GM18867 (cell line): ENCODE measurements around the gene TMEM44.
"Not testable (repeated sequence)": the region's sequence is repeated elsewhere in the genome, so short reads cannot be mapped to it uniquely, and the experiment has no call there.

Experiments
- ATAC-seq: cut with Tn5 transposase; IDR thresholded peaks from one replicate; pipeline ENCODE4 v1.9.1; 2021; ENCODE audit warnings: mild to moderate bottlenecking, moderate library complexity; ENCODE audit not compliant: unreplicated experiment

Gene TMEM44

DNA sequence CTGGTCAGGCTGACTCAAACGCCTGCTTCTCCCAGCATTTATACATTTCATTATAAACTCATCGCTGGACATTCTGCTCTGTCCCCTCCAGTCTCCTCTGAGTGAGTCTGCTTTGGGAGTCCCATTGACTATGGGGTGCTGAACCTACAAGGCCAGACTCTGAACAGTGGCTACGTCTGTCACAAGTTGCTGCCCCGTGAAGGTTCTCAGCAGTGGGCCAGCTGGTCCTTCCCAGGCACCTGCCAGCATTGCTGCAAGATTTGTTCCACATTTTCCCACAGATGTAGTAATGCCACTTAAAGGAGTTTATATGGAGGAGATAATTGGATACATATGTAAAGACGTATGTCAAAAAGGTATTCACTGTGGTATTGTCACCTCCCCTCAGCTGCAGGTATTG, 73.7 kb downstream of the TMEM44 start:
- ATAC-seq: no peak

DNA sequence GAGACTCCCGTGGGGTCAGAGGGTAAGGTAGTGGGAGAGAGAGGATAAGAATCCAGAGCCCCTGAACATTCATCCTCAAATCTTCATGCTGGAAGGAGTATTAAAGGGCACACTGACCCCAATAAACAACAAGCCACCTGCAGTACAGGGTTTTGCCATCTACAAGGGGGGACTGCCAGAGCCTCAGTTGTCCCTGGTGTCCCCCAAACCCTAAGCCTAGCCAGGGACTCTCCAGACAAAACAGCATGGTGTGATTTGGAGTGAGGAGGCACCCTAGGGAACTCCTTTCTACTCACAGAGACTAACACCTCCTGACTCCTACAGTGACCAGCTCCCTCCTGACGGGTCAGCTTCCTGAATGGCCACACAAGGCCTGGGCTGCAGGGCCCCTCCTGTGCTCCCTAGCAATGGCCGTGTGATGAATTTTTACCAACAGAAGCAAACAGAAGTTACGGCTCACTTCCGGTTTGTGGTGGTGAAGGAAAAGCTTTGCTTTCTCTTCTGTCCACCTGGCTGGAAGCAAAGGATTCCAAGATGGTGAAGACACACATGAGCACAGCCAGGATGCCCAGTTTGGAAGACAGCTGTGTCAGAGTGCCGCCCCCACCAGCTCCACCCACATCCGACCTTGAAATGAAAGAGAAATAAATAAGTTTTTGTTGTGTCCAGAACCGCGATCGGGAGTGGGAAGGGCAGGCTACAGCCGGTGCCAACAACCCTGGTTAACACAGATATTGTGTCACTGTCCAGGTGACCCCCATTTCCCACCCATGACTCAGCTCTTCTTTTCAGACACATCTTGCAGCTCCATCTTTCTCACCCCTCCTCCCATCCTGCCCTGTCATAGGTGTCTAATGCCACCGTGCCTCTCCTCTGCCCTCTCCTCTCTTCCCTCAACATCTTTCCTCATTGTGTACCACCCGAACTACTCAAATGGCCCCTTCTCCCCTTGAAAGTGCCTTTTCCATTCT, 76.8 kb downstream of the TMEM44 start:
- ATAC-seq: peak; percentile 44

DNA sequence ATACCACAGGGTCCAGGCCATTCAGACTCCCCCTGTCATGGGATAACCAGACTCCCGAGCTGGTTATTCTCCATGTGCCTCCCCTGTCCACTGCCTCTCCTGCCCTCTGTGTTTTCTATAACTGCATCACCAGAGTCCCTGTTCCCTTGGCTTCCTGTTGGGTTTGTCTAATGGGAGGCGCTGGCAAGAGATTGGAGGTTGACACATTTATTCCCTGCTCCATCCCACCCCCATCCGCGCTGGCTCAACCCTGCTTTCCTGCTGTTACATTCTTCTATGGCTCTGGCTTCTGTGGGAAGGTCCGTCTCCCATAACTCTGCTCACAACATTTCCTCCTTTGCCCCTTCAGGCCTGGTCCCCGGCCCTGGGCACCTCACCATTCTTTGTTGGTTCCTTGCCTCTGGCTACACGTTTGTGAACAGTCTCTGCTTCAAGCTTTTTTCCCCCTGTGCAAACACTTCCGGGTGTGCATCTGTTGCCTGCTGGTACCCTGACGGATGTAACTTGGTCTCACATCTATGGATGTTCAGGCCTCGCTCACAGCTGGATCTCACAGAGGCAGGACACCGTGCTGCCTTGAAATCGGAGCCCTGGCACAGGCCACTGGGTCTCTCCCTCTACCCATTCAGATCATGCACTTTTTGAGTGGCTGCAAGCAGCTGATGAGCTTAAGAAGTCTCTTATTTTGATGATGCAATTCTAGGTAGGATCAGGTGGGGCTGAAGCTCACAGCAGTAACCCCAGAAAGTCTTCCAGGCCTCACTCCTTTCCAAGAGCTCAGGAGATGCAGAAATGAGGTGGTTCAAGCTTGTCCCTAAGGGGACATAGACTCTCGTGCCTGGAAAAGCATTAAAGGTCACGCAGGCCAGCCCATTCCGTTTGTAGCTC, 77.8 kb downstream of the TMEM44 start:
- ATAC-seq: no peak

DNA sequence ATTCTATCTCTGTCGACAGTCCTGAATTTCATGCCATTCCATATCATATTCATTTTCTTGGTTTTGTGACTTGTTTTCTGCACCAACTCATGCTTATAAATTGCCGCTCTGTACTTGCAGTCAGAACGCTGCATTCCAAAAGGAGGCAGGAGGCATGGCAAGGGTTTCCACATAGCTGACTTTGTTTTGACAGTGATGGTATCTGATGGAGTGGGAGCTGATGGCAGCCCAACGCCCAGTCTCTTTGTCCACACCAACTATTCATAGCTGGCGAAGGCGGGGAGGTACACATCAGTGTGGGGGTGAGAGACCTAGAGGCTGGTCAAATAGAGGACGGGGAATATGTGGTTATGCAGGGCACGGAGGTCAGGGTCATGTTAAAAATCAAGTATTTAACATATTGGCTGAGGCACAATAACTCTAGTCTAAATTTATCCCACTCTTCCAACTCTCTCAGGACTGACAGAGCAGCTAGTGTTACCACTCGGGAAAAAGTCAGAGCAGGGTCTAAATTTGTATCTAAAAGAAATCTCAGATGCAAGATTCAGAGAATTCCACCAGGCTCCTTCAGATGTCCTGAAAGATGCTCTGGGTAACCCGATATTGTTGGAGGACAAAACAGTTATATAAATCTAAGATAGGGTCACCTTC, 78.6 kb downstream of the TMEM44 start:
- ATAC-seq: no peak

DNA sequence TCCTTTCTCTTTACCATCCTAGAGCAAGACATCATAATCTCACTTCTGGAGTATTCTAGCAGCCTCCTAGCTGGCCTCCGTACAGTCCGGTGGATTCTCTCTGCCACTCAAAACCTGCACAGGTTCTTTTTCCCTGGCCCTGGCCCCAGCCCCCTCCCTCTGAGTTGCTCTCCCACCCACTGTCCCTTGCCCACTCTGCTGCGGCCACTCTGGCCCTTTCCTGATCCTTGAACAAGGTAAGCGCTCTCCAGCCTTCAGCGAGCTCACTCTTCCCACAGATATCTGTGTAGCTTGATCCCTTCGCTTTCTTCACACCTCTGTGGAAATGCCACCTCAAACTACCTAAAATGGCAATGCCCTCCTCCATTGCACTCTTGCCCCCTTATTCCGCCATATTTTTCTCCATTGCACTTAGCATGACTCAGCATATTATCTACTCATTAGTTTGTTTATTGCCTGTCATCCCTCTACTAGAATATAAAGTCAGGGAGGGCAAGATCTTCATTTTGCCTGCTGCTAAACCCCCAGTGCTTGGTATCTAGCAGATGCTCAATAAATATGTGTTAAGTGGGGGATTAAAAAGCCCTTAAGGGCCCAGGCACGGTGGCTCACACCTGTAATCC, 80.8 kb downstream of the TMEM44 start:
- no peak for ATAC-seq

DNA sequence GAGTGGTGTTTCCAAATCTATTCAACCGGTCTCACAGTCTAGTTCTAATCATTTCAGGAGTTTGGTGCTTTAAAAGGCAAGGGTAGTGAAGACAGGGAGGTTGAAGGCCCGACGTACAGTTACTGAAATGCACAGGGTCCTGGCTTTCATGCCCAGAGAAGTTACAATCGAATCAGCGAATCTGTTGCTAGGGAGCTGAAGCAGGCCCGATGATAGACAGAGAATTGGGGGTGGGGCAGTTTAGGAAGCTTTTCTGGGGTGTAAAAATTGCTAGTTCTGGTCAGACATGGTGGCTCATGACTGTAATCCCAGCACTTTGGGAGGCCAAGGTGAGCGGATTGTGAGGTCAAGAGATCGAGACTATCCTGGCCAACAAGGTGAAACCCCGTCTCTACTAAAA, 83.4 kb downstream of the TMEM44 start:
- ATAC-seq: no peak

DNA sequence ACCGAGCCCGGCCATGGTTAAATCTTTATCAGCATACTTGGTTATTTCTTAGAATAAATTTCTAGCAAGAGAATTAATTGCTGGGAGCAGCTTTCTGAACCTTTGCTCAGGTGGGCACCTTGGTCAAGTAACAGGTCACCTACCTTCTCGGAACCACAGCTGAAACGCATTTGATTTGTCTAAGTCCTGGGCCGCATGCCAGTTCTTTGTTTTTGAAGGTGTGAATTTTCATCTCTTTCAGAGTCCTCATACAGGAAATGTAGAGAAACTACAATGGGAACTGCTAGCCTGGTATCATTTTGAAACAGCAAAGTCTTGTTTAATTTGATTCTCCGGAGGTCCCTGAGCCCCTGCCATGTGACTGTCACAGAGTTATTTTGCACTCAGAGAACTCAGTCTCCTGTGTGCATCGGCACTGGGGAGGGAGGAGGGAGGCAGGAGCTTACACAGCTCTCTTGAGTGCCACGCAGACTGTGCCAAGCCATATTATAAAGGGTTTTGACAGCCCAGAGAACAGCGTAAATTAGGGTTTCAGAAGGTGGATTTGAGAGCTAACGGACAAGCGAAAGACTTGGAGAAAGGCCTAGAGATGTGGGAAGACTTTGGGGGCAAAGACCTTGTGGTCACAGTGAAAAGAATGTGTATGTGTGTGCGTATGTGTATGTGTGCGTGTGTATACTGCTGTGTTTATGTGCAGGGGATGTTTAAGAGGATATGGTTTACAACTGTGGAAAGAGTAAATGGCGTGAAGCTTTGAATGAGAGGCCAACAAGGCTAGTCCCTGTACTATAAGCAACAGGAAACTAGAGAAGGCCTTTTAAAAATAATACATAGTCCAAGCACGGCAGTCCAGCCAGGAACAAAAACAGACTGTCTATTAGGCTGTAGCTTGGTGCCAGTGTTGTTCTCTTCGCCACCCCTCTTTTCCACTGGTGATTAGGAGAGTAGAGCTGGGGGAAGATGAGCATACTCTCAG, 84.6 kb downstream of the TMEM44 start:
- ATAC-seq: no peak

DNA sequence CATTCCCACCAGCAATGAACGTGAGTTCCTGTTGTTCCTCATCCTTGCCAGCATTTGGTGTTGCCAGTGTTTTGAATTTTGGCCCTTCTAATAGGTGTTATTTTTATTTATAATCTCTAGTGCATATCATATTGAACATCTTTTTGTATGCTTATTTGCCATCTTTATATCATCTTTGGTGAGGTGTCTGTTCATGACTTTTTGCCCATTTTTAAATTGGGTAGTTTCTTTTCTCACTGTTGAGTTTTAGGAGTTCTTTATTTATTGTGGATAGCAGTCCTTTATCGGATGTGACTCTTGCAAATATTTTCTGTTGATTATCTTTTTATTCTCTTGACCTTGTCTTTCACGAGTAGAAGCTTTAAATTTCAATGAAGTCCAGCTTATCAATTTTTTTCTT, 86.2 kb downstream of the TMEM44 start:
- no peak for ATAC-seq

DNA sequence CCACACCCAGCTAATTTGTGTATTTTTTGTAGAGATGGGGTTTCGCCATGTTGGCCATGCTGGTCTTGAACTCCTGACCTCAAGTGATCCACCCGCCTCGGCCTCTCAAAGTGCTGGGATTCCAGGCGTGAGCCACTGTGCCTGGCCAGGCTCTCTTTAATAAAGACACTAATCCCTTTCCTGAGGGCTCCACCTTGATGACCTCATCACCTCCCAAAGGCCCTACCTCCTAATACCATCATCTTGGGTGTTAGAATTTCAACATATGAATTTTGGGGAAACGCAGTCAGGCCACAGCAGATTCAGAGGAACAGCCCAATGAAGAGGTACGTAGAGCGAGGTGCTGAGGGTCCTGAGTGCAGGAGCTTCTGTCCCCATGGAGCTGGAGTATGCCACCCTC, 87.7 kb downstream of the TMEM44 start:
- not testable (repeated sequence) for ATAC-seq

DNA sequence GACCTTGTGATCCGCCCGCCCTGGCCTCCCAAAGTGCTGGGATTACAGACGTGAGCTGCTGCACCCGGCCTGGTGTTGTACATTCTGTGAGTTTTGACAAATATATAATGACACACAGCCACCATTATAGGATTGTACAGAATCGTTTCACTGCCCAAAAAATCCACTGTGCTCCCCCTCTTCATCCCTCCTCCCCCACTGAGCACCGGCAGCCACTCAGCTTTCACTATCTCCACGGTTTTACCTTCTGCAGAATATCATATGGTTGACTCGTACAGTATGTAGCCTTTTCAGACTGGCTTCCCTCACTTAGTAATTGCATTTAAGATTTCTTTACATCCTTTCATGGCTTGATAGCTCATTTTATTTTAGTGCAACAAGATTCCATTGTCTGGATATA, 89.7 kb downstream of the TMEM44 start:
- ATAC-seq: no peak

DNA sequence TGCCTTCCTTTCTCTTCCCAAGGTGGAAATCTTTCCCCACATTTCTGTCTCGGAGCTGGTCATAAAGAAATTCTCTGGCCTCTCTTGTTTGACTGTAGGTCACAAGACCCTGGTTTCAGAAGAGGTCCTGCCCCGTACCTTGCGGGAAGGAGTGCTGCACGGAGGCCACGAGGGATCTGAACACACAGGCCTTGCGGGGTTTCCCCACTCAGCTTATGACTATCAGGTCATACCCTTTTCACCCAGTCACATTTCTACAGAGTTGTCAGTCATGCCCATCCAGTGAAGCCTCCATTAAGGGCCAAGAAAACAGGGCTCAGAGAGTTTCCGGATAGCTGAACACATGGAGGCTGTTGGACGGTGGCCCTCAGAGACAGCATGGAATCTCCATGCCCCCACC, 91.7 kb downstream of the TMEM44 start:
- ATAC-seq: no peak

DNA sequence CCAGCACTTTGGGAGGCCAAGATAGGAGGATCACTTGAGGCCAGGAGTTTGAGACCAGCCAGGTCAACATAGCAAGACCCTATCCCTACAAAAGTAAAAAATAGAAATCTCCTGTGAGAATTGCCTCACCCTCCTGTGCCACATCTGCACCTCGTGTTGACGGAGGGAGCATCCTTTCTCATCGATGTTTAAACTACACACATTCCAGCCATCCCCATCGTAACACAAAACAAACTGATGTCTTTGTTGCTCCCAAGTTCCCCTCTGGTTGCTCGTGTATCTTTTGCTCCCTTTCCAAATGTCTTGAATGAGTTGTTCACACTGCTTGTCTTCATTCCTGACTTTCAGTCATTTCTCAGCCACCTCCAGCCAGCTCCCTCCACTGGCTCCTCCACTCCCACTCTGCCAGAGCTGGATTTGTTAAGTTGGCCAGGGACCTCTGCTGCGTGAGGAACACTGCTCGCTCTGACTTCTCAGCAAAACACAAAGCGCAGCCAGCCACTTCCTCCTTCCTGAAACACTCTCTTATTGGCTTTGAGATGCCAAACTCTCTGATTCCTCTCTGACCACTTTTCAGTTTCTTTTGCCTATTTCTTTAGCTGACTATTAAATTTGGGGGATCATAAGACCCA, 92.8 kb downstream of the TMEM44 start:
- ATAC-seq: no peak

DNA sequence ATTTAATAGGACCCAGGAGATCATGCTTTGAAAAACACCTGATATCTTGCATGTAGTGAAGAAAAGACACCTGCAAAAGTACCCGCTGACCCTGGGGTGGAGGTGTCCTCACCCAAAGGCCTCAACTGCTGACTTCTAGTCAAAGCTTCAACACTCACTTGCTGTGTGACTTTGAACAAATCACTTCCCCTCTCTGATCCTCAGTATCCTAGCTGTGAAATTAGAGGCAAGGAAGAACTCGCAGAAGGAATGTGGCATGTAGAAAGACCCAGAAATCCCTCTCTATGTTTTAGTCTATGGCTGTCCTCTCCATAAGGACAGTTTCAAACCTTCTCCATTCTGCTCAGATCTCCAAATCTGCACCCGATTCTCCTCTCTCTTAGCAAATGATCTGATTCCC, 93.7 kb downstream of the TMEM44 start:
- ATAC-seq: no peak

DNA sequence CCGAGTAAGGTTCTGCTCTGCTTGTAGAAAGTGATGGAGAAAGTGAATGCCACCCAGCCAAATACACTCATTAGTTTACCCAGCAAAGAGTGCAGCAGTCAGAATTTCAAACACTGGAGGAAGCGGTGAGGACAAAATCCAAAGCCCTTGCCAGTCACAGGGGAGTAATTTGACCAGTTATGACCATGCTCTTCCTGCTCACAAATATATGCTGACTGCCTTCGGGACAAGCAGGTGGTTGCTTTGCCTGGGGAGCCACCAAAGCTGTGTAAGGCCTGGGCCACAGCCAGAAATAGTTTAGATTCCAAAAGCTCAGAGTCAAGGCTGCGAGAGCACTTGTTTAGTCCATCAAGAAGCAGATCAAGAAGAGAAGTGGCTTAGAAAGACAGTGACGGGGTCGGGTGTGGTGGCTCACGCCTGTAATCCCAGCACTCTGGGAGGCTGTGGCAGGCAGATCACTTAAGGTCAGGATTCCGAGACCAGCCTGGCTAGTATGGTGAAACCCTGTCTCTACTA, 95.4 kb downstream of the TMEM44 start:
- ATAC-seq: no peak
